ENCODE data around the gene SOHLH2. TPM values are rescaled to one million over a fixed set of nuclear protein-coding genes. Genes with fewer than 3 reads are reported as not detected.

Gene SOHLH2
- total RNA-seq, 4 donors from 2014 or later = 2.4 TPM; not detected in 3

GRCh38 chr13:36163809-36164308 lies 50.5 kb downstream of the SOHLH2 start:
- ATAC-seq = peak; percentile 91 to 94
- intact Hi-C loops (cut with DNase I; ENCODE audit: low total_unique reads) = no loop called here
- in situ Hi-C loops (cut with MboI; ENCODE audit: low sequenced_read_pairs in 4 of 4) = no loop called here
- H3K4me1 ChIP-seq = peaks cover 0 to 9% of the 10 kb centered on the region in 2 donors
- H3K36me3 ChIP-seq = no peaks in the 10 kb centered on the region
- H3K27ac ChIP-seq = no peak overlapping the region
- H3K4me3 ChIP-seq = no peak overlapping the region
- peak; percentile 64 to 75 for DNase-seq
- TF ChIP-seq CTCF (IDR thresholded peaks at IDR 0.05 in 4 of 5, conservative IDR thresholded peaks at IDR 0.05 in 1 of 5) (no peak), POLR2A (IDR thresholded peaks at IDR 0.05) (no peak)
- no peaks in the 10 kb centered on the region for H3K27me3 ChIP-seq
- no peaks in the 10 kb centered on the region for H3K9me3 ChIP-seq

- no peaks in the 10 kb centered on the region for H3K9me3 ChIP-seq
- DNase-seq (no peak), ATAC-seq (no peak)
- H3K36me3 ChIP-seq = no peaks in the 10 kb centered on the region
- H3K4me1 ChIP-seq = peaks cover 0 to 9% of the 10 kb centered on the region in 2 donors
- no peak overlapping the region for H3K27ac ChIP-seq
- no peaks in the 10 kb centered on the region for H3K27me3 ChIP-seq
- intact Hi-C loops (cut with DNase I; ENCODE audit: low total_unique reads) (no loop called here), in situ Hi-C loops (cut with MboI; ENCODE audit: low sequenced_read_pairs in 4 of 4) (no loop called here)
- TF ChIP-seq CTCF (IDR thresholded peaks at IDR 0.05 in 4 of 5, conservative IDR thresholded peaks at IDR 0.05 in 1 of 5) (no peak), POLR2A (IDR thresholded peaks at IDR 0.05) (no peak)
- no peak overlapping the region for H3K4me3 ChIP-seq
These were observed 51.1 kb downstream of the SOHLH2 start for GRCh38 chr13:36163286-36163685.

DNA sequence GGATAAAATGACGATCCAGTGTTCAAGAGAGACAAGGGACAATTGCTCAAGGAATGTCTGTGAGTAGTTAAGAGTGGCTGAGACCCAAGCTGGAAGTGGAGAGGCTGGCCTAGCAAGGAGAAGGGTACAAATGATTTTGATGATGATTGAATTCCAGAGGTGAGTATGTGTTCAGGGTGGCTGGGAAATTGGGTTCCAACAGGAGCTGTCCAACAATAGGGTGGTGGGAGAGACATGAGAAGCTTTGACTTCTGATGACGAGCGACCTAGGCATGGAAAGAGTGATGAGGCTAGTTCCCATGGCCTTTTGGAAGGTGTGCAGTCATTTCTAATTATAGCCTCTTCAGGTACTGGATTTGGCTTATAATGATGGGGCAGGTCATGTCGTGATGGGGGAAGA lies 54.1 kb downstream of the SOHLH2 start:
- no peak for DNase-seq
- H3K27ac ChIP-seq = no peak overlapping the region
- no peaks in the 10 kb centered on the region for H3K9me3 ChIP-seq
- H3K4me3 ChIP-seq = no peak overlapping the region
- H3K27me3 ChIP-seq = no peaks in the 10 kb centered on the region
- no peaks in the 10 kb centered on the region for H3K36me3 ChIP-seq
- intact Hi-C loops (cut with DNase I; ENCODE audit: low total_unique reads) (no loop called here), in situ Hi-C loops (cut with MboI; ENCODE audit: low sequenced_read_pairs in 4 of 4) (no loop called here)
- no peak for TF ChIP-seq POLR2A (IDR thresholded peaks at IDR 0.05)
- TF ChIP-seq CTCF (IDR thresholded peaks at IDR 0.05 in 4 of 5, conservative IDR thresholded peaks at IDR 0.05 in 1 of 5) = no peak
- peaks cover 0 to 9% of the 10 kb centered on the region in 2 donors for H3K4me1 ChIP-seq
- no peak for ATAC-seq

DNA sequence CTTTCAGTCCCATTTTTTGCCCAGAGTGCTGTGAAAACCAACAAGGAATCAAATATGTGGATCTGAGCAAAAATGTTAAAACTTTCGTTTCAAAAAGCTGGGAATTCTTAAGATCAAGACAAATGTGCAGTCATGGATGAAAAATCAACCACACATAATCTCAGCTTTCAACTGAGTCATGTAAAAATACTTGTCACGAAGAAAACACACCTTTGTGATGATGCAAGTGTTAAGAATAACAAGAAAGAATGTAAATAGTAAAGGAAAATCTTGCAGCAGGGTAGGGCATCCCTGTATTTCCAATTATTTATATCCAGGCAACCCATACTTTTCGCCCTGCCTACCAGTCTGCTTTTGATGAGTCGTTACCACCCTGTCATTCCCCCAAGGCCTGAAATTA lies 55.7 kb downstream of the SOHLH2 start:
- Histone ChIP-seq H3K4me1 (peaks cover 5 to 6% of the 10 kb centered on the region in 2 donors), H3K36me3 (no peaks in the 10 kb centered on the region), H3K4me3 (no peak overlapping the region), H3K27me3 (no peaks in the 10 kb centered on the region), H3K9me3 (no peaks in the 10 kb centered on the region), H3K27ac (no peak overlapping the region)
- intact Hi-C loops (cut with DNase I; ENCODE audit: low total_unique reads) (no loop called here), in situ Hi-C loops (cut with MboI; ENCODE audit: low sequenced_read_pairs in 4 of 4) (no loop called here)
- no peak for DNase-seq
- ATAC-seq = no peak
- TF ChIP-seq POLR2A (IDR thresholded peaks at IDR 0.05) = no peak
- no peak for TF ChIP-seq CTCF (IDR thresholded peaks at IDR 0.05 in 4 of 5, conservative IDR thresholded peaks at IDR 0.05 in 1 of 5)

- H3K27me3 ChIP-seq = no peaks in the 10 kb centered on the region
- intact Hi-C loops (cut with DNase I; ENCODE audit: low total_unique reads) (no loop called here), in situ Hi-C loops (cut with MboI; ENCODE audit: low sequenced_read_pairs in 4 of 4) (no loop called here)
- no peak overlapping the region for H3K27ac ChIP-seq
- ATAC-seq = no peak
- no peak for DNase-seq
- H3K4me3 ChIP-seq = no peak overlapping the region
- no peaks in the 10 kb centered on the region for H3K9me3 ChIP-seq
- TF ChIP-seq CTCF (IDR thresholded peaks at IDR 0.05 in 4 of 5, conservative IDR thresholded peaks at IDR 0.05 in 1 of 5) = no peak
- TF ChIP-seq POLR2A (IDR thresholded peaks at IDR 0.05) = no peak
- peaks cover 0 to 6% of the 10 kb centered on the region in 2 donors for H3K4me1 ChIP-seq
- no peaks in the 10 kb centered on the region for H3K36me3 ChIP-seq
These were observed 56.9 kb downstream of the SOHLH2 start for GRCh38 chr13:36157480-36157879.
